HepG2 (cell line): ENCODE results near the gene HMBS.

ENCODE experiments used
- ATF3 ChIP-seq: sonication (generic); formaldehyde crosslinking; IDR thresholded peaks from 2 replicates; pipeline ENCODE4 v1.4.0; 2020; ENCODE audit warnings: missing genetic modification reagents
- CTCF ChIP-seq: sonication (generic); formaldehyde crosslinking; IDR thresholded peaks from 2 replicates; pipeline ENCODE4 v1.5.0; 2020; ENCODE audit warnings: mild to moderate bottlenecking, missing genetic modification reagents, moderate library complexity
- HNF4A ChIP-seq: sonication (generic); formaldehyde crosslinking; IDR thresholded peaks from 2 replicates; pipeline ENCODE4 v1.4.0; 2020; ENCODE audit warnings: missing genetic modification reagents
- MAFK ChIP-seq, 2 experiments: IDR thresholded peaks in 1 of 2; conservative IDR thresholded peaks in 1 of 2; 2 replicates each; pipeline ENCODE4 v1.6.1; 2011; ENCODE audit warnings: improper control_type of control experiment in 2 of 2, low read length in 2 of 2
- MXI1 ChIP-seq: IDR thresholded peaks from 3 replicates; pipeline ENCODE4 v1.6.1; 2012; ENCODE audit warnings: low read depth, low read length, inconsistent platforms, borderline replicate concordance
- NCOR1 ChIP-seq: fragments of 200-600 bp; sonication (generic); IDR thresholded peaks from 2 replicates; pipeline ENCODE4 v1.7.0; 2017; ENCODE audit warnings: antibody characterized with exemption, low read length, borderline replicate concordance
- PRDM10 ChIP-seq: sonication (generic); formaldehyde crosslinking; IDR thresholded peaks from 2 replicates; pipeline ENCODE4 v1.4.0; 2020; ENCODE audit warnings: low read depth, missing genetic modification reagents
- RARA ChIP-seq: IDR thresholded peaks from 2 replicates; pipeline ENCODE4 v1.6.1; 2016; ENCODE audit warnings: missing genetic modification reagents, missing compliant biosample characterization
- SMC3 ChIP-seq: IDR thresholded peaks from 2 replicates; pipeline ENCODE4 v1.6.1; 2011; ENCODE audit warnings: low read length, improper control_type of control experiment
- ZBTB33 ChIP-seq: sonication (generic); formaldehyde crosslinking; IDR thresholded peaks from 2 replicates; pipeline ENCODE4 v1.4.0; 2020; ENCODE audit warnings: missing genetic modification reagents
- ZNF235 ChIP-seq: sonication (generic); formaldehyde crosslinking; IDR thresholded peaks from 2 replicates; pipeline ENCODE4 v1.8.1; 2023; ENCODE audit warnings: mild to moderate bottlenecking, missing genetic modification reagents, borderline replicate concordance
- ZNF543 ChIP-seq: sonication (generic); formaldehyde crosslinking; IDR thresholded peaks from 2 replicates; pipeline ENCODE4 v1.4.0; 2020; ENCODE audit warnings: mild to moderate bottlenecking, missing genetic modification reagents

GRCh38 chr11:119125821-119126220, 41.1 kb downstream of the HMBS start:
- no peak for TF ChIP-seq RARA (CRISPR knock-in tag)
- TF ChIP-seq ZBTB33 (CRISPR knock-in tag) = no peak
- no peak for TF ChIP-seq ZNF235 (CRISPR knock-in tag)
- no peak for TF ChIP-seq ZNF543
- TF ChIP-seq MAFK (conservative IDR thresholded peaks at IDR 0.05 in 1 of 2, IDR thresholded peaks at IDR 0.05 in 1 of 2; ENCODE audit: low read length in 2 of 2) = no peak
- TF ChIP-seq ATF3 (CRISPR knock-in tag) = no peak
- TF ChIP-seq MXI1 = no peak
- no peak for TF ChIP-seq NCOR1
- TF ChIP-seq CTCF (CRISPR knock-in tag) = no peak
- no peak for TF ChIP-seq PRDM10 (CRISPR knock-in tag)
- no peak for TF ChIP-seq SMC3
- no peak for TF ChIP-seq HNF4A (CRISPR knock-in tag)
